AG09309 (cell line): ENCODE data around the gene CASZ1.
A peak's percentile ranks its signal among the peaks of the same experiment; 100 is the strongest.

Experiments
- DNase-seq: peaks from one replicate; pipeline ENCODE4 v3.0.0-alpha.2; 2010; ENCODE audit warnings: low read depth
- H3K4me3 ChIP-seq: 2 replicates; pipeline ENCODE4 v1.5.1; 2011; ENCODE audit warnings: mild to moderate bottlenecking, low read depth, low read length, moderate library complexity; ENCODE audit not compliant: control insufficient read depth
- TF ChIP-seq, protein P1 (sequence below): IDR thresholded peaks from 2 replicates; pipeline ENCODE4 v1.5.1; 2011; ENCODE audit warnings: mild to moderate bottlenecking, low read depth, low read length, inconsistent platforms; ENCODE audit not compliant: insufficient read depth, control insufficient read depth; ENCODE audit errors: missing control alignments

The CASZ1 gene

DNA sequence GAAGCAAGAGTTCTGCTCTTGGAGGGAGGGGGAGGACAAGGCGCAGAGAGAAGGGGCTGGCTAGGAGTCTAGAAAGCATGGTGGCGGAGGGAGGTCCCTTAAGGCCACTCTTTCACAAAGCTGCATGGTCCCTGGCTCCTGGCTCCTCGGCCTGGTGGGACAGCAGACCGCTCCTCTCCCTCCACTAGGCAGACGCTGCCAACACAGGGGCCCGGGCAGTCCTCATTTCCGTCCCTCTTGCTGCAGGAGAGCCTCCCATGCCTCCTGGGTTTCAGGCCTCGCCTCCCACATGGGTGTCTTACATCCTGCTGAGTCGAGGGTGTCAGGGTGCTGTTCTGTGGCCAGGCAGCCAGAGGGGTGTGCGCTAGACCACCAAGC, 108.0 kb downstream of the CASZ1 start:
- TF ChIP-seq, protein P1, sequence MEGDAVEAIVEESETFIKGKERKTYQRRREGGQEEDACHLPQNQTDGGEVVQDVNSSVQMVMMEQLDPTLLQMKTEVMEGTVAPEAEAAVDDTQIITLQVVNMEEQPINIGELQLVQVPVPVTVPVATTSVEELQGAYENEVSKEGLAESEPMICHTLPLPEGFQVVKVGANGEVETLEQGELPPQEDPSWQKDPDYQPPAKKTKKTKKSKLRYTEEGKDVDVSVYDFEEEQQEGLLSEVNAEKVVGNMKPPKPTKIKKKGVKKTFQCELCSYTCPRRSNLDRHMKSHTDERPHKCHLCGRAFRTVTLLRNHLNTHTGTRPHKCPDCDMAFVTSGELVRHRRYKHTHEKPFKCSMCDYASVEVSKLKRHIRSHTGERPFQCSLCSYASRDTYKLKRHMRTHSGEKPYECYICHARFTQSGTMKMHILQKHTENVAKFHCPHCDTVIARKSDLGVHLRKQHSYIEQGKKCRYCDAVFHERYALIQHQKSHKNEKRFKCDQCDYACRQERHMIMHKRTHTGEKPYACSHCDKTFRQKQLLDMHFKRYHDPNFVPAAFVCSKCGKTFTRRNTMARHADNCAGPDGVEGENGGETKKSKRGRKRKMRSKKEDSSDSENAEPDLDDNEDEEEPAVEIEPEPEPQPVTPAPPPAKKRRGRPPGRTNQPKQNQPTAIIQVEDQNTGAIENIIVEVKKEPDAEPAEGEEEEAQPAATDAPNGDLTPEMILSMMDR: no peak
- DNase-seq: no peak
- H3K4me3 ChIP-seq: no peak overlapping the region

DNA sequence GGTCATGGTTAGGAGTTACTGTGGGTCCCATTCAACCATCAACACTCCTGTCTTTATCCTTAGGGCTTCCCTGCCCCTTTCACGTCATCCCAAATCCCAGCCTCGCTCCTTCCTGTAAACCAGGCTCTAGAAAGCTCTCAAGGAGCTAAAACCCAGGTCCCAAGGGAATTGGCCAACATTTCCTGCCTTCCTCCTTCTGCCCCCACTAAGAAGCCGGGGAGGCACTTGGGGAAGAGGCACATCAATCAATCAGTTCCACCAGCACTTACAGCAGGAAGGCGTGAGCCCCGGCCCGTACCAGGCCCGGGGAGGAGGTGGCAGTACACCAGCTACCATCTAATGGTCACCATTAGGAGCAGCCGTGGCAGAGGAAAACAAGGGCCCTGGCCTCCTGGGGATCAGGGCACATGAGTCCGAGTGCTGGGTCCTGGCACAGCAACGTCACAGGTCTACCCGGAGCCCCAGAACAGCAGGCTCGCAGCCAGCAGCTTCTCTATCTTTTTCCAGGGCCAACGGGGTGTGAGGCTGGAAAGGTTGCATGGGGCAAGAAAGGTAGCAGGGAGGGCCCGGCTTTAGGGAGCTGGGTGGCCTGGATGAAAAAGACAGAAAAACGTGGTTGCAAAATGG, 108.6 kb downstream of the CASZ1 start:
- TF ChIP-seq, protein P1: no peak
- no peak overlapping the region for H3K4me3 ChIP-seq
- peak; percentile 8 for DNase-seq

DNA sequence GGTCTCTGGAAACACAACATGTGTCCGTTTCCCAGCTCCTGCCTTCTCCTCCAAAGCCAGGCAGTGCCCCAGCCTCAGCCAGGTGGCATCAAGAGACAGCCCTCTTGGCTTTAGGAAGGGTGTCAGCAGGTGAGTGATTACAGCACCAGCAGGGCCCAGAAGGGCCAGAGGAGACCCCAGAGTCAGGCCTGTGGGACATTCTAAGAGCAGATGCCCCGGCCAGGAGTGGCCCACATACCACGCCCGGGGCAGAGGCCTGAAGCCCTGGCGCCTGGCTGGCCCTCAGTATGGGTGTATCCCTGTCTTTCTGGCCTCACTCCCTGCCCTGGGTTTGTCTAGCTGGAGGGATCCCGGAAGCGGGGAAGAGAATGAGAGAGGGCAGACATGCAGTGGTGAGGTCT, 109.2 kb downstream of the CASZ1 start:
- TF ChIP-seq, protein P1: no peak
- H3K4me3 ChIP-seq: no peak overlapping the region
- DNase-seq: no peak

DNA sequence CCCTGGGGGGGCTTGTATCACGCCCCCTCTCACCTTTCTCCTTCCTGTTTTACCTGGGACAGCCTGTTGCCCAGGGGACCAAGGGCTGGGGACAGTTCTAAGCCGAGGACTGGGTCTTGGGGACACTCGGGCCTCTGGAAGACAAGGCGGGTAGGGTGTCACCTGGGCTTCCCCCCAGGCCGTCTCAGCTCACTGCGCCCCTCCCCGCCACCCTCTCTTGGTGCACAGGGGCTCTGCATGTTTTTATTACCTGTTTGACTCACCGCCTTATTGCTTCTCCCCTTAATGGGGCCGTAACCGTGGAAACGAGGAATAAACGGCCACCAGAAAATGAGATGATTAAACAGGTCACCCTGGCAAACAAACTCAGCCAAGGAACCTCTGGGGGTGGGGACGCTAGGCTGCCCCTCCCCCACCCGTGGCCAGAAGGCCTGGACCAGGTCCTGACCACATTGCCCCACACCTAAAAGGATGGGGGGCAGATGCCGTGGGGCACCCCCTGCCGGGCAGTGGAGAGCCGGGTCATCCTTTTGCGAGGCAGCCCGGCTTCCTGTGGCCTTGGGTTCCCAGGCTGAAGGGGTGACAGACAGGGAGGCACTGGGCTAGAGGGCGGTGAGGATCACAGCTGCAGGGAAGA, 109.9 kb downstream of the CASZ1 start:
- no peak for DNase-seq

DNA sequence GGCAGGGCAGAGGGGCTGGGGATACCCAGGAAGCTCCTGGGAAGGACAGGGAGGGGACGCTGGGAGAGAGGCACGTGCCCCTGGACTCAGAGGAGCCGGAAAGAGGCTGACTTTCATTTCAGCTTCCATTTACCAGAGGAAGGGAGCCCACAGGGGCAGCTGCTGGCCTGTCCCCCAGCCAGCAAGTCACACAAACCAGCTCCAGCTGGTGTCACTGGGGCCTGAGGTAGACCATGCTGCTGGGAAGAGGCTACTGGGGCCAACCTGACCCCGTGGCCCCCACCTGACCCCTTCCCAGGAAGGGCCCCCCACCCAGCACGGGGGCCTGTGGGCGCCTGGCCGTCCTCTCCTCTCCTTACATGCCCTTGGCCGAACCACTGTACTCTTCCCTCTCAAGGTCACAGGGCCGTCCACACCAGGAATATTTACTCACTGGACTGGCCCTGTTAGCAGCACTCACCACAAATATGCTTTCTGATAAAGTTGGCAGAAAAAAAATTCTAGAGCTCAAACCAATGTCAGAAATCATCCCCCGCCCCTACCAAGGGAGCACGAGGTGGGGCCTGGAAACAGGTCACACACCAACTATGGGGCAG, 110.5 kb downstream of the CASZ1 start:
- H3K4me3 ChIP-seq: no peak overlapping the region
- peak; percentile 5 for DNase-seq

More for the DNA sequence above, 109.9 kb downstream of the CASZ1 start:
- TF ChIP-seq, protein P1: no peak
- H3K4me3 ChIP-seq: no peak overlapping the region

DNA sequence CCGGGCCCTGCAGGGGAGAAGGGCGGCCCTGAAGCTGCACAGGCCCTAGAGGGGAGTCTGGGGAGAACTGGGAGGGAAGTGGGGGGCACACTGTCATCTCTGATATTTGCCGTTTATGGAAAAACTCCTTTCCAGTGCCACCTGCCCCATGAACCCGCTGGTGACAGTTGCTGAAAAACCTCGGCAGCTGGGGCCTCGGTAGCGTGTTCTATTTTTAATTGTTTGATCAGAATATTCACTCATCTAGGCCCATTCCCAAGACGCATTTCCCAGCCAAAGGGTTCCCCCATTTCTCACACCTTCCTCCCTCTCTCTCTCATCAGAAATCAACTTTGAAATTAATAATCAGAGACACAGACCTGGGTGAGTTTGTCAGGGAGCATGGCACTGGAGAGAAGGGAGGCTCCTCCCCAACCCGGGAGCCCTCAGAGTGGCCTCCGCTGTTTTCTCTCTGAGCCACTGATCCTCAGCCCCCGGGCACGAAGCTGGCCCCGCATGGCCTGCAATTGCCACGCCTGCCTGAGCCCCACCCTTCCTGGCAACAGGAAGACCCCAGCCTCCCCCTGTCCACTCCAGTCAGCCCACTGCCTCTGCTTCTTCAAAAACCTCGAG, 111.1 kb downstream of the CASZ1 start:
- H3K4me3 ChIP-seq: no peak overlapping the region
- TF ChIP-seq, protein P1: no peak
- DNase-seq: no peak

More for the DNA sequence above, 110.5 kb downstream of the CASZ1 start:
- TF ChIP-seq, protein P1: no peak
